H1 (cell line): ENCODE measurements around the gene NUP107.

Experiments used
- CTCF ChIP-seq, 3 experiments: IDR thresholded peaks; 1 replicate in 2 of 3; 2 replicates in 1 of 3; pipeline versions ENCODE4 v1.5.1 to v1.6.1; 2011; ENCODE audit warnings: low read length in 3 of 3, mild to moderate bottlenecking in 3 of 3, inconsistent platforms in 2 of 3, low read depth in 1 of 3, moderate library complexity in 1 of 3; ENCODE audit not compliant: insufficient read depth in 1 of 3; ENCODE audit errors: control extremely low read depth in 1 of 3
- EGR1 ChIP-seq: IDR thresholded peaks from 2 replicates; pipeline ENCODE4 v1.6.1; 2011; ENCODE audit warnings: low read depth, low read length, borderline replicate concordance
- HDAC6 ChIP-seq: IDR thresholded peaks from one replicate; pipeline ENCODE4 v1.7.1; 2012; ENCODE audit warnings: low read depth, mild to moderate bottlenecking, inconsistent platforms, low read length, moderate library complexity
- RFX5 ChIP-seq: IDR thresholded peaks from 2 replicates; pipeline ENCODE4 v1.6.1; 2011; ENCODE audit warnings: low read depth, low read length, improper control_type of control experiment, borderline replicate concordance
- TCF12 ChIP-seq: IDR thresholded peaks from 2 replicates; pipeline ENCODE4 v1.6.1; 2011; ENCODE audit warnings: low read depth, mild to moderate bottlenecking, low read length
- USF2 ChIP-seq: IDR thresholded peaks from 2 replicates; pipeline ENCODE4 v1.6.1; 2011; ENCODE audit warnings: low read length, improper control_type of control experiment

- TF ChIP-seq RFX5 = no peak
- no peak for TF ChIP-seq USF2
- no peak for TF ChIP-seq CTCF (IDR thresholded peaks at IDR 0.05; ENCODE audit: control extremely low read depth in 1 of 3, insufficient read depth in 1 of 3, low read depth in 1 of 3, low read length in 3 of 3)
- TF ChIP-seq TCF12 = no peak
- TF ChIP-seq HDAC6 = no peak
- TF ChIP-seq EGR1 = no peak
These were observed 107.3 kb downstream of the NUP107 start for GRCh38 chr12:68793975-68794652.
